ENCODE data around the gene RTN4. TPM values are rescaled to one million over a fixed set of nuclear protein-coding genes. Genes with fewer than 3 reads are reported as not detected.

The RTN4 gene
- total and polyA plus RNA-seq, 2 of the 4 experiments (the other 2 are of a cell fraction) = 77.8 to 588 TPM

DNA sequence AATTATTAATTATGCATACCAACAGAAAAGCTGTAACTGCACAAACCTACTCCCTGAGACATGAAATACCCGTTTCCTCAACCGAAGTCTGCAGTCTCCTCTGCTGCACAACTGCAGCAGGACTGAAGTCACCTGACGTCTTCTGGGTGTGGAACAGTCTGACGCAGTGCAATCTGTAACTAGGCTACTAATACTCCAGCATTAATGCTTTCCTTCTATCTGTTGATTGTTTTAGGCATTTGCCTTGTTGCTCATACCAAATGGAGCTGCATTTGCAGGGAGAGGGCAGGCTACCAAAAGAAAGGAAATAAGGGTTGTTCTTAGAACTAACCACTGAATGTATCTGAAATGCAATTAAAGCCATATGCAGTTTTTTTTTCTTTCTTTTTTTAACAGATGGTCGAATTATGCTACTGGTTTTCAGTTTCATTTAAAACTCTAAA is 40.1 kb downstream of the RTN4 start:
- H3K36me3 ChIP-seq (ENCODE audit: control insufficient read depth, insufficient read depth, low read length) = no peaks in the 10 kb centered on the region
- peak overlapping the region; percentile 77 for H3K4me2 ChIP-seq (ENCODE audit: low read depth, low read length)
- in situ Hi-C loops (cut with MboI; ENCODE audit: low sequenced_read_pairs) = no loop called here
- no peaks in the 10 kb centered on the region for H3K27me3 ChIP-seq (ENCODE audit: control insufficient read depth, insufficient read depth, low read length)
- ChIA-PET CTCF (interaction anchor here (0.6 to 1.2 kb wide), 2 partner anchors 111 to 188 kb away, joined by 3 read pairs; no protein-coding TSS in a partner anchor), POLR2A (ENCODE audit: unreplicated experiment) (no interaction called here)
- H2BK120ac ChIP-seq (ENCODE audit: low read depth, low read length) = no peak overlapping the region
- H3K4me3 ChIP-seq (ENCODE audit: insufficient read depth, low read depth, low read length) = no peak overlapping the region
- no peak overlapping the region for H2BK20ac ChIP-seq (ENCODE audit: low read depth, low read length)
- H3K56ac ChIP-seq (ENCODE audit: extremely low read depth, insufficient read depth, low read length) = no peak overlapping the region
- H3K4ac ChIP-seq (ENCODE audit: low read depth, low read length) = no peak overlapping the region
- H3K27ac ChIP-seq (ENCODE audit: insufficient read depth, low read length) = no peak overlapping the region
- peaks cover 27% of the 10 kb centered on the region for H3K4me1 ChIP-seq (ENCODE audit: control insufficient read depth, insufficient read depth, low read length)
- H4K91ac ChIP-seq (ENCODE audit: insufficient read depth, low read depth, low read length) = no peak overlapping the region
- H2BK5ac ChIP-seq (ENCODE audit: low read depth, low read length, poor library complexity, severe bottlenecking) = no peak overlapping the region
- no peak overlapping the region for H3K18ac ChIP-seq (ENCODE audit: low read depth, low read length)
- H2AK5ac ChIP-seq (ENCODE audit: low read depth, low read length) = no peak overlapping the region
- H2BK15ac ChIP-seq (ENCODE audit: low read depth, low read length) = no peak overlapping the region
- TF ChIP-seq RFX5 (IDR thresholded peaks at IDR 0.05; ENCODE audit: low read depth, low read length) = no peak
- peak; percentile 16; the same call in 1 of the 2 replicates for TF ChIP-seq POLR2A (IDR thresholded peaks at IDR 0.05; ENCODE audit: low read depth, low read length)
- no peak for TF ChIP-seq CHD1 (IDR thresholded peaks at IDR 0.05; ENCODE audit: low read depth, low read length)
- TF ChIP-seq, protein P1, sequence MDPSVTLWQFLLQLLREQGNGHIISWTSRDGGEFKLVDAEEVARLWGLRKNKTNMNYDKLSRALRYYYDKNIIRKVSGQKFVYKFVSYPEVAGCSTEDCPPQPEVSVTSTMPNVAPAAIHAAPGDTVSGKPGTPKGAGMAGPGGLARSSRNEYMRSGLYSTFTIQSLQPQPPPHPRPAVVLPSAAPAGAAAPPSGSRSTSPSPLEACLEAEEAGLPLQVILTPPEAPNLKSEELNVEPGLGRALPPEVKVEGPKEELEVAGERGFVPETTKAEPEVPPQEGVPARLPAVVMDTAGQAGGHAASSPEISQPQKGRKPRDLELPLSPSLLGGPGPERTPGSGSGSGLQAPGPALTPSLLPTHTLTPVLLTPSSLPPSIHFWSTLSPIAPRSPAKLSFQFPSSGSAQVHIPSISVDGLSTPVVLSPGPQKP (IDR thresholded peaks at IDR 0.05; ENCODE audit: borderline replicate concordance, low read depth, low read length) = no peak
- TF ChIP-seq SMC3 (IDR thresholded peaks at IDR 0.05; ENCODE audit: low read depth, low read length) = no peak
- TF ChIP-seq, protein P2, sequence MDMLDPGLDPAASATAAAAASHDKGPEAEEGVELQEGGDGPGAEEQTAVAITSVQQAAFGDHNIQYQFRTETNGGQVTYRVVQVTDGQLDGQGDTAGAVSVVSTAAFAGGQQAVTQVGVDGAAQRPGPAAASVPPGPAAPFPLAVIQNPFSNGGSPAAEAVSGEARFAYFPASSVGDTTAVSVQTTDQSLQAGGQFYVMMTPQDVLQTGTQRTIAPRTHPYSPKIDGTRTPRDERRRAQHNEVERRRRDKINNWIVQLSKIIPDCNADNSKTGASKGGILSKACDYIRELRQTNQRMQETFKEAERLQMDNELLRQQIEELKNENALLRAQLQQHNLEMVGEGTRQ (IDR thresholded peaks at IDR 0.05; ENCODE audit: low read depth, low read length) = peak; percentile 21; the same call in 1 of the 2 replicates
- WGBS, 2 experiments (ENCODE audit: extremely low coverage in 2 of 2, insufficient read length in 1 of 2) = 40% methylated on average over 2 of the region's 5 CpGs; no CpG with 5 or more reads in 1 of the 2 experiments
- H3K9me3 ChIP-seq (ENCODE audit: control insufficient read depth, insufficient read depth, low read length) = no peaks in the 10 kb centered on the region
- no peak for ATAC-seq (ENCODE audit: low read depth)
- no peak overlapping the region for H4K8ac ChIP-seq (ENCODE audit: low read depth in 2 of 2, low read length in 2 of 2)
- no peak overlapping the region for H2AFZ ChIP-seq (replicated peaks; ENCODE audit: low read length, poor library complexity)
- H3K23ac ChIP-seq (ENCODE audit: low read depth, low read length) = peak overlapping the region; percentile 65
- no peak overlapping the region for H4K5ac ChIP-seq (ENCODE audit: low read depth, low read length)
- peaks cover 0 to 17% of the 10 kb centered on the region in 2 experiments; a peak in 2 of 4 replicates for H3K79me1 ChIP-seq (ENCODE audit: low read depth in 1 of 2, low read length in 2 of 2)
- H2AK9ac ChIP-seq (replicated peaks; ENCODE audit: low read depth, low read length, poor library complexity) = no peak overlapping the region
- H3K9ac ChIP-seq (ENCODE audit: low read depth, low read length) = no peak overlapping the region
- dilution Hi-C loops (cut with HindIII; ENCODE audit: low sequenced_read_pairs, unreplicated experiment) = loop anchor here (25.0 kb wide), 1 partner anchor 152 kb away; no protein-coding TSS in a partner anchor
- no TSS peak for BruUV-seq (replicated peaks)
- peak overlapping the region; percentile 61; the same call in 1 of the 2 replicates for H3K14ac ChIP-seq (replicated peaks; ENCODE audit: low read depth, low read length)
- peaks cover 96% of the 10 kb centered on the region for H4K20me1 ChIP-seq (ENCODE audit: insufficient read depth, low read length)
- H3K9me1 ChIP-seq (ENCODE audit: insufficient read depth, low read length) = peaks cover 5% of the 10 kb centered on the region
- intact Hi-C loops (cut with micrococcal nuclease) = no loop called here
- peak; percentile 34 for DNase-seq
